ENCODE results near the gene ECE2.

The ECE2 gene

GRCh38 chr3:184299488-184300377 is 23.9 kb downstream of the ECE2 start:
- peak overlapping the region; percentile 98 for H3K4me3 ChIP-seq (ENCODE audit: control insufficient read depth, low read depth, low read length)
- peak; percentile 65 for DNase-seq (ENCODE audit: low read depth)
- no peak for TF ChIP-seq CTCF (conservative IDR thresholded peaks at IDR 0.05; ENCODE audit: control insufficient read depth, insufficient read depth, low read depth, low read length)

- peak overlapping the region; percentile 98 for H3K4me3 ChIP-seq (ENCODE audit: control insufficient read depth, low read depth, low read length)
- peak; percentile 74 for DNase-seq (ENCODE audit: low read depth)
- TF ChIP-seq CTCF (conservative IDR thresholded peaks at IDR 0.05; ENCODE audit: control insufficient read depth, insufficient read depth, low read depth, low read length): no peak
Measured at GRCh38 chr3:184300378-184300720, 24.5 kb downstream of the ECE2 start.

- peak; percentile 38 for DNase-seq (ENCODE audit: low read depth)
- no peak overlapping the region for H3K4me3 ChIP-seq (ENCODE audit: control insufficient read depth, low read depth, low read length)
- peak; percentile 39 for TF ChIP-seq CTCF (conservative IDR thresholded peaks at IDR 0.05; ENCODE audit: control insufficient read depth, insufficient read depth, low read depth, low read length)
Measured at GRCh38 chr3:184305577-184305976, 29.8 kb downstream of the ECE2 start.

- DNase-seq (ENCODE audit: low read depth): no peak
- H3K4me3 ChIP-seq (ENCODE audit: control insufficient read depth, low read depth, low read length): no peak overlapping the region
- TF ChIP-seq CTCF (conservative IDR thresholded peaks at IDR 0.05; ENCODE audit: control insufficient read depth, insufficient read depth, low read depth, low read length): no peak
Measured at GRCh38 chr3:184306341-184306972, 30.6 kb downstream of the ECE2 start.

GRCh38 chr3:184307915-184308314 is 32.1 kb downstream of the ECE2 start:
- TF ChIP-seq CTCF (conservative IDR thresholded peaks at IDR 0.05; ENCODE audit: control insufficient read depth, insufficient read depth, low read depth, low read length): no peak
- no peak overlapping the region for H3K4me3 ChIP-seq (ENCODE audit: control insufficient read depth, low read depth, low read length)
- no peak for DNase-seq (ENCODE audit: low read depth)

- TF ChIP-seq CTCF (conservative IDR thresholded peaks at IDR 0.05; ENCODE audit: control insufficient read depth, insufficient read depth, low read depth, low read length): no peak
- no peak overlapping the region for H3K4me3 ChIP-seq (ENCODE audit: control insufficient read depth, low read depth, low read length)
- no peak for DNase-seq (ENCODE audit: low read depth)
Measured at GRCh38 chr3:184308744-184309143, 32.9 kb downstream of the ECE2 start.
